ENCODE data around the gene OR10D3.

Gene OR10D3

DNA sequence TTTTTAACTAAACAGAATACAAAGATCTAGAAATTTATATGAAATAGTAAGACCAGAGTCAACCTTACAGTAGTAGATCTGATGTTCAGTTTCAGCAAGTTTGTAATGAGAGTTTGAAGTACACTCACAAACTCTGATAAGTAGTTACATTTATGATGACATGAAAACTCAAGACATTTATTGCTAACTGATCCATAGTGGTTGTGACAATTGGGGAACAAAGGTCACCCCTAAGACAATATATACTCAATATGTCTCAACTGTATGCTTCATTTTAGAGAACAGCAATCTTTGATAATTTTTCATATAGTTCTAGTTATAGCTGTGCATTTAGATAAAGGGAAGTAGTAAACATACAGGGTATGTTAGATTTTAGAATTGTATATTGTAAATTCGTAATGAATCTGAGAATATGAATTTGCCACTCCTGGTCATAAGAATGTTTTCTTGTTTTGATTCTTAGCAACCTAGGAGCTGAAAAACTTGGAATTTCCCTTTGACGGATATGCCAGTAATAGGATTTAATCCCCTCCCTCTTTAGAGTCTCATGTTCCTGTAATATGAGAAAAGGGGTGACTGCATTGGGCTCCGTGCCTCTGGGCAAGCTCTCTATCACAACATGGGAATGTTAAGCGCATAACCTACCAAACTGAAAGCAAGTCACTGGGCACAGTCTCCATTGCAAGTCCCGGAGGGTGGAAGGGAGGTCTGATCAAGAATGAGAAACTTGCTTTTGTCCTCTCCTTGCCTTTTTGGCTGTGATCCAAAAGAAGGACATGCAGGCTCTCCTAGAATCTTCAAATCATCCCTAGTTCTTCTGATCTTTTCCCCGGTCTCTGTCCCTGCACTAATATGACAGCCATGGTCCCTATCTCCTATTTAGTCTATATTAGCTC is 11.4 kb downstream of the OR10D3 start:
- Histone ChIP-seq H3K27me3 (ENCODE audit: control insufficient read depth in 1 of 2, insufficient read depth in 2 of 2, low read length in 2 of 2) (no peaks in the 10 kb centered on the region), H3K4me3 (ENCODE audit: low read depth in 1 of 2, low read length in 2 of 2) (peak overlapping the region in 1 of 2 donors; percentile 8), H3K36me3 (ENCODE audit: control insufficient read depth in 1 of 2, insufficient read depth in 2 of 2, low read length in 2 of 2) (no peaks in the 10 kb centered on the region), H3K4me1 (ENCODE audit: control insufficient read depth in 1 of 2, insufficient read depth in 2 of 2, low read length in 2 of 2) (peaks cover 0 to 9% of the 10 kb centered on the region in 2 donors), H3K9me3 (ENCODE audit: control insufficient read depth in 1 of 2, low read length in 2 of 2) (no peaks in the 10 kb centered on the region), H3K9ac (ENCODE audit: low read depth in 1 of 2, low read length in 2 of 2) (no peak overlapping the region), H3K27ac (ENCODE audit: low read depth, low read length) (no peak overlapping the region)

DNA sequence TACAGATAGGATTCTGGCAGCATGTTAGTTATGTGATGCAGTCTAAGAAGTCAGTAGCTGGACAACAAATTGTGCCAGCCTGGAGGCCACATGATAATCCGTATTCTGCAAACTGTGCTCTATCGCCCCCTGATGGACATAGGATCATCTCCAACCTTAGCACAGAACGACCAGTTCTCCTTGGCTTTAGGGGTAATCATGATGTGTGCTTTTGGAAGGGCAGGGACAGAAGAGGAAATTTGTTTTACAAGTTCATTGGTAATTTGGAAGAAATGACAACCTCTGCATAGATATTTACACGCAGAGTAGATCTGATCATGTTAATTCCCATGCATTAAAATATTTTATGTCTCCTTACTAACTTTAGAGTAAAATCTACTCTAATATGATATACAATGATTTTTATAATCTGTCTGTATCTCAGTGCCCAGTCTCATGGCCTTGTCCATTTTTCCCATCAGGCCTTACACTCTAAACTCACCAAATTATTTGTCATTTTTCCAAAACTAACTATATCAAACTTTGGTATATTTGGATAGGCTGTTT is 12.1 kb downstream of the OR10D3 start:
- no peak overlapping the region for H3K9ac ChIP-seq (ENCODE audit: low read depth in 1 of 2, low read length in 2 of 2)
- H3K4me3 ChIP-seq (ENCODE audit: low read depth in 1 of 2, low read length in 2 of 2), result no peak overlapping the region
- H3K27me3 ChIP-seq (ENCODE audit: control insufficient read depth in 1 of 2, insufficient read depth in 2 of 2, low read length in 2 of 2), result no peaks in the 10 kb centered on the region
- no peaks in the 10 kb centered on the region for H3K36me3 ChIP-seq (ENCODE audit: control insufficient read depth in 1 of 2, insufficient read depth in 2 of 2, low read length in 2 of 2)
- H3K4me1 ChIP-seq (ENCODE audit: control insufficient read depth in 1 of 2, insufficient read depth in 2 of 2, low read length in 2 of 2), result peaks cover 0 to 9% of the 10 kb centered on the region in 2 donors
- no peak overlapping the region for H3K27ac ChIP-seq (ENCODE audit: low read depth, low read length)
- H3K9me3 ChIP-seq (ENCODE audit: control insufficient read depth in 1 of 2, low read length in 2 of 2), result no peaks in the 10 kb centered on the region

DNA sequence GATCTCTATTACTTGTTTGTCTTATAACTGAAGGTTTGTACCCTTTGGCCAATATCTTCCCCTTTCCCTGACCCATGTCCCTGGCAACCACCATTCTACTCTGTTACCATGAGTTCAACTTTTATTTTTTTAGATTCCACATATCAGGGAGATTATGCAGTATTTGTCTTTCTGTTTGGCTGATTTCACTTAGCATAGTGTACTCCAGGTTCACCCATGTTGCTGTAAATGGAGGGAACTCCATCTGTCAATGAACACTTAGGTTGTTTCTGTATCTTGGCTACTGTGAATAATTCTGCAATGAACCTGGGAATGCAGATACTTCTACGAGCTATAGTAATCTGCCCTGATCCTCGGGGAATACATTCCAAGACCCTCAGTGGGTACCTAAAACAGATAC is 14.9 kb downstream of the OR10D3 start:
- Histone ChIP-seq H3K9me3 (ENCODE audit: control insufficient read depth in 1 of 2, low read length in 2 of 2) (no peaks in the 10 kb centered on the region), H3K4me3 (ENCODE audit: low read depth in 1 of 2, low read length in 2 of 2) (no peak overlapping the region), H3K4me1 (ENCODE audit: control insufficient read depth in 1 of 2, insufficient read depth in 2 of 2, low read length in 2 of 2) (peaks cover 0 to 9% of the 10 kb centered on the region in 2 donors), H3K9ac (ENCODE audit: low read depth in 1 of 2, low read length in 2 of 2) (no peak overlapping the region), H3K27me3 (ENCODE audit: control insufficient read depth in 1 of 2, insufficient read depth in 2 of 2, low read length in 2 of 2) (no peaks in the 10 kb centered on the region), H3K36me3 (ENCODE audit: control insufficient read depth in 1 of 2, insufficient read depth in 2 of 2, low read length in 2 of 2) (no peaks in the 10 kb centered on the region), H3K27ac (ENCODE audit: low read depth, low read length) (no peak overlapping the region)

DNA sequence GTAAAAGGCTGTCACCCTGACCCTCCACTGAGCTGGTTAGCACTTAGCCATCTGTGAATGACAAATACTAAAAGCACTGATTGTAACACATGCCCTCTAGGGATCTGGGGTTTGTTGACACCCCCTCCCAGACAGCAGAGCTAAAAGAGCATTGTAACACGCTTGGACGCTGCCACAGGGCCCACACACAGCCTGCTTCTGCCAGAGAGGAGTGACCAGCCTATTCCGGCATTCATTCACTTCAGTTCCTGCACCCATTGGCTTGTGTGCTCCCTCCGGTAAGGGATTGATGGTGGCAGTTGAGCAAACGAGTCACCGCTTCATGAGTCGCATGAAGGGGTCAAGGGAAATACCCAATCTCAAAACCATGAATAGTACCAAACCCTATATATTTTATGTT is 15.8 kb downstream of the OR10D3 start:
- peaks cover 0 to 7% of the 10 kb centered on the region in 2 donors for H3K4me1 ChIP-seq (ENCODE audit: control insufficient read depth in 1 of 2, insufficient read depth in 2 of 2, low read length in 2 of 2)
- no peaks in the 10 kb centered on the region for H3K9me3 ChIP-seq (ENCODE audit: control insufficient read depth in 1 of 2, low read length in 2 of 2)
- H3K27me3 ChIP-seq (ENCODE audit: control insufficient read depth in 1 of 2, insufficient read depth in 2 of 2, low read length in 2 of 2), result no peaks in the 10 kb centered on the region
- H3K36me3 ChIP-seq (ENCODE audit: control insufficient read depth in 1 of 2, insufficient read depth in 2 of 2, low read length in 2 of 2), result no peaks in the 10 kb centered on the region
- H3K9ac ChIP-seq (ENCODE audit: low read depth in 1 of 2, low read length in 2 of 2), result no peak overlapping the region
- H3K27ac ChIP-seq (ENCODE audit: low read depth, low read length), result no peak overlapping the region
- no peak overlapping the region for H3K4me3 ChIP-seq (ENCODE audit: low read depth in 1 of 2, low read length in 2 of 2)

DNA sequence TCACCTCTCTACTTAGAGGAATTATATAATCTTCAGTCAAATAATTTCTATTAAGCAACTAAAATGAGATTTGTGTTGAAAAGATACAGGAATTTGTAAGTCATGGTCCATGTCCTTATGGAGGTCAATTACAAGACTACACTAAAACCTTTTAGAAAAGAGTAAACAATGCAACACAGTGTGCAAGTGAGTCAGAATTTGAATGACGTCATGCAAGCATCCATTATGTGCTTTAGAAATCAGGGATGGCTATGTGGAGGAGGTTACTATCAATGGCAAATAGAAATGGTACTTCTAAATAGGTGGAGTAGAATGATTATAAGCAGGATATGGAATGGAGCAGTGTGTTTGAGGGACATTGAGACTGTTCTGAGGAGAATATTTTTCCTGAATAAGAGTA is 16.6 kb downstream of the OR10D3 start:
- Histone ChIP-seq H3K9ac (ENCODE audit: low read depth in 1 of 2, low read length in 2 of 2) (no peak overlapping the region), H3K36me3 (ENCODE audit: control insufficient read depth in 1 of 2, insufficient read depth in 2 of 2, low read length in 2 of 2) (no peaks in the 10 kb centered on the region), H3K4me1 (ENCODE audit: control insufficient read depth in 1 of 2, insufficient read depth in 2 of 2, low read length in 2 of 2) (peaks cover 0 to 3% of the 10 kb centered on the region in 2 donors), H3K27me3 (ENCODE audit: control insufficient read depth in 1 of 2, insufficient read depth in 2 of 2, low read length in 2 of 2) (no peaks in the 10 kb centered on the region), H3K27ac (ENCODE audit: low read depth, low read length) (no peak overlapping the region), H3K9me3 (ENCODE audit: control insufficient read depth in 1 of 2, low read length in 2 of 2) (no peaks in the 10 kb centered on the region), H3K4me3 (ENCODE audit: low read depth in 1 of 2, low read length in 2 of 2) (no peak overlapping the region)

DNA sequence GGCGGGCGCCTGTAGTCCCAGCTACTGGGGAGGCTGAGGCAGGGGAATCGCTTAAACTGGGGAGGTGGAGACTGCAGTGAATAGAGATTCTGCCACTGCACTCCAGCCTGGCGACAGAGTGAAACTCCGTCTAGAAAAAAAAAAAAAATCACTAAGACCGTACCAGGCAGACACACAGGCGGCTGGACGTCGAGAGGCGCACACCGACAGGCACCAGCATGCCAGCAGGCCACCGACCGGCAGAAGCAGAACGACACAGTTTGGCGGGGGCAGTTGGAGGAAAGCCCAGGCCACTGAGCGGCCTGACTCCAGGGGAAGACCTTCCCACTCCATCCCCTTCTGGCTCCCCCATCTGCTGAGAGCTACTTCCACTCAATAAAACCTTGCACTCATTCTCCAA is 17.5 kb downstream of the OR10D3 start:
- Histone ChIP-seq H3K36me3 (ENCODE audit: control insufficient read depth in 1 of 2, insufficient read depth in 2 of 2, low read length in 2 of 2) (no peaks in the 10 kb centered on the region), H3K27me3 (ENCODE audit: control insufficient read depth in 1 of 2, insufficient read depth in 2 of 2, low read length in 2 of 2) (no peaks in the 10 kb centered on the region), H3K27ac (ENCODE audit: low read depth, low read length) (no peak overlapping the region), H3K9me3 (ENCODE audit: control insufficient read depth in 1 of 2, low read length in 2 of 2) (no peaks in the 10 kb centered on the region), H3K4me3 (ENCODE audit: low read depth in 1 of 2, low read length in 2 of 2) (no peak overlapping the region), H3K9ac (ENCODE audit: low read depth in 1 of 2, low read length in 2 of 2) (no peak overlapping the region), H3K4me1 (ENCODE audit: control insufficient read depth in 1 of 2, insufficient read depth in 2 of 2, low read length in 2 of 2) (no peaks in the 10 kb centered on the region)

DNA sequence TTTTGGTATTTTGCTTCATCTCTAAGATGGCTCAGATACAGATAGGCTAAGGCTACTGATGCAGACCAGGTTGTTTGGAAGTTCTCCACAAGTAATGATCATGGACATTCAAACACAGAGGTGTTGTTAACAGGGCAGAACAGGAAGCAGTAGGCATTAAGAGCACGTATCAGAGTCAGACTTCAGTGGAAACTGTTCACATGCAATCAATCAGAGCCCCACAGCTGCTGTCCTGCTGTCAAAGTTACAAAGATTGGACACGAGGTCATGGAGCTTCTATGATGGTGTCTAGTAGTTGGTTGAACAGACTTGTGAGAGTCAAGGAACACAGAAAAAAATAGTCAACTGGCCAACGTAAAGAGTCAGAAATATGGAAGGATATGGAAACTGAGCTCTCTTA is 19.8 kb downstream of the OR10D3 start:
- no peak overlapping the region for H3K27ac ChIP-seq (ENCODE audit: low read depth, low read length)
- no peak overlapping the region for H3K9ac ChIP-seq (ENCODE audit: low read depth in 1 of 2, low read length in 2 of 2)
- no peaks in the 10 kb centered on the region for H3K4me1 ChIP-seq (ENCODE audit: control insufficient read depth in 1 of 2, insufficient read depth in 2 of 2, low read length in 2 of 2)
- H3K27me3 ChIP-seq (ENCODE audit: control insufficient read depth in 1 of 2, insufficient read depth in 2 of 2, low read length in 2 of 2), result no peaks in the 10 kb centered on the region
- H3K36me3 ChIP-seq (ENCODE audit: control insufficient read depth in 1 of 2, insufficient read depth in 2 of 2, low read length in 2 of 2), result no peaks in the 10 kb centered on the region
- H3K9me3 ChIP-seq (ENCODE audit: control insufficient read depth in 1 of 2, low read length in 2 of 2), result no peaks in the 10 kb centered on the region
- H3K4me3 ChIP-seq (ENCODE audit: low read depth in 1 of 2, low read length in 2 of 2), result no peak overlapping the region

DNA sequence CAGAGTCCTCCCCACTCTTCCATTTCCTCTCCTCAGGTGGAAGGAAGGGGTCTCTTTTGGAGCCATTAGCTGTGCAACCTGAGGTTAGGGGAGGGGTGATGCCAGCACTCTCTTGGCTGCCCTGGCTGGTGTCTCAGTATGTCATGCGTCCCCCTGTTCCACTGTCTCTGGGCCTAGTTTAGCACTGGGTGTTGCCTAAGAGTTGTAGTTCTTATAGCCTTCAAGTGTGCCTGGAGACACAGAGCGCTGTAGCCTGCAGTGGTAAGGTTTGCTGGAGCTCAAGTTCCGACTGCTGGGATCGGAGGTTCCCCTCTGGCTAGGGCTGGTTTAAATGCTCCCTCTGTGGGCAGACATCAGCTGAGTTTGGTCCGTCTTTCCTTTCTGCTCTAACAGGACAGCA is 20.9 kb downstream of the OR10D3 start:
- Histone ChIP-seq H3K4me1 (ENCODE audit: control insufficient read depth in 1 of 2, insufficient read depth in 2 of 2, low read length in 2 of 2) (no peaks in the 10 kb centered on the region), H3K9me3 (ENCODE audit: control insufficient read depth in 1 of 2, low read length in 2 of 2) (no peaks in the 10 kb centered on the region), H3K36me3 (ENCODE audit: control insufficient read depth in 1 of 2, insufficient read depth in 2 of 2, low read length in 2 of 2) (no peaks in the 10 kb centered on the region), H3K4me3 (ENCODE audit: low read depth in 1 of 2, low read length in 2 of 2) (no peak overlapping the region), H3K27ac (ENCODE audit: low read depth, low read length) (no peak overlapping the region), H3K27me3 (ENCODE audit: control insufficient read depth in 1 of 2, insufficient read depth in 2 of 2, low read length in 2 of 2) (no peaks in the 10 kb centered on the region), H3K9ac (ENCODE audit: low read depth in 1 of 2, low read length in 2 of 2) (no peak overlapping the region)

DNA sequence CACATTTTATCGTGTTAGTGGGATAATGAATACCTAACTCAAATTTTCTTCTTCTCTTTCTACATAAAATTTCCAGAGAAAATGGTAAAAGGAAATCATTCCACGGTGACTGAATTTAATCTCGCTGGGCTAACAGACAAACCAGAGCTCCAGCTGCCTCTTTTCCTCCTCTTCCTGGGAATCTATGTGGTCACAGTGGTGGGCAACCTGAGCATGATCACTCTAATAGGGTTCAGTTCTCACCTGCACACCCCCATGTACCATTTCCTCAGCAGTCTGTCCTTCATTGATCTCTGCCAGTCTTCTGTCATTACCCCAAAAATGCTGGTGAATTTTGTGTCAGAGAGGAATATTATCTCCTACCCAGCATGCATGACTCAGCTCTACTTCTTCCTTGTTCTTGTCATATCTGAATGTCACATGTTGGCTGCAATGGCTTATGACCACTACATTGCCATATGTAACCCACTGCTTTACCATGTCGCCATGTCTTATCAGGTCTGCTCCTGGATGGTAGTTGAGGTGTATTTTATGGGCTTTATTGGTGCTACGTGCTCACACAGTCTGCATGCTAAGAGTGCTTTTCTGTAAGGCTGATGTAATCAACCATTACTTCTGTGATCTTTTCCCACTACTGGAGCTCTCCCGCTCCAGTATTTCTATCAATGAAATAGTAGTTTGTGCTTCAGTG is 24.1 kb downstream of the OR10D3 start:
- no peak overlapping the region for H3K27ac ChIP-seq (ENCODE audit: low read depth, low read length)
- H3K36me3 ChIP-seq (ENCODE audit: control insufficient read depth in 1 of 2, insufficient read depth in 2 of 2, low read length in 2 of 2), result no peaks in the 10 kb centered on the region
- H3K9ac ChIP-seq (ENCODE audit: low read depth in 1 of 2, low read length in 2 of 2), result no peak overlapping the region
- H3K4me3 ChIP-seq (ENCODE audit: low read depth in 1 of 2, low read length in 2 of 2), result no peak overlapping the region
- no peaks in the 10 kb centered on the region for H3K27me3 ChIP-seq (ENCODE audit: control insufficient read depth in 1 of 2, insufficient read depth in 2 of 2, low read length in 2 of 2)
- H3K9me3 ChIP-seq (ENCODE audit: control insufficient read depth in 1 of 2, low read length in 2 of 2), result no peaks in the 10 kb centered on the region
- H3K4me1 ChIP-seq (ENCODE audit: control insufficient read depth in 1 of 2, insufficient read depth in 2 of 2, low read length in 2 of 2), result no peaks in the 10 kb centered on the region

DNA sequence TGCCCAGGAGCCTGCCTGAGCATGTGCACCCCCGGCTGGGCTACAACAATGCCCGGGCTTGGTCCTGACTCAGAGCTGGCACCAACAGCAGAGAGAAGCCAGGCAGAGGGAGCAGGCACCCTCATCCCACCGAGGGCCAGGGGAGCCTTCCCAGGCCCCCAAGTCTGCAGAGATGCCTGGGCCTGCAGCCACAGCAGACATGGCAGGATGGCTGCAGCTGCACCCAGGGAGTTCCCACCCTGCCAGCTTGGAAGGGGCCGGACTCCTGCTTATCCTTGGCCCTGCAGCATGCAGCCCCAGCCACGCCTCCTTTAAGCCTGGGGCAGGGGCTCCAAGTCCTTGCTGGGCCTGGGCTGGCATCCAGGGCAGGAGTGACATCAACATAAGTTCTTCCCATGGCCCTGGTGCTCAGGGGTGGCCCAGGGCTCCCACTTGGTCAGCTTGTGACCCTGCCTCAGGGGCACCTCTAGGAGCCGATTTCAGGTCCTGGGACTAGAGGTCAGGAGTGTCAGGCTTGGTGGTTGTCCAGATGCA is 26.7 kb downstream of the OR10D3 start:
- H3K4me1 ChIP-seq (ENCODE audit: control insufficient read depth in 1 of 2, insufficient read depth in 2 of 2, low read length in 2 of 2), result no peaks in the 10 kb centered on the region
- H3K9ac ChIP-seq (ENCODE audit: low read depth in 1 of 2, low read length in 2 of 2), result no peak overlapping the region
- H3K36me3 ChIP-seq (ENCODE audit: control insufficient read depth in 1 of 2, insufficient read depth in 2 of 2, low read length in 2 of 2), result no peaks in the 10 kb centered on the region
- no peak overlapping the region for H3K4me3 ChIP-seq (ENCODE audit: low read depth in 1 of 2, low read length in 2 of 2)
- no peaks in the 10 kb centered on the region for H3K9me3 ChIP-seq (ENCODE audit: control insufficient read depth in 1 of 2, low read length in 2 of 2)
- no peaks in the 10 kb centered on the region for H3K27me3 ChIP-seq (ENCODE audit: control insufficient read depth in 1 of 2, insufficient read depth in 2 of 2, low read length in 2 of 2)
- H3K27ac ChIP-seq (ENCODE audit: low read depth, low read length), result no peak overlapping the region
